Cardiac muscle cell (in vitro differentiated cells and primary cell): Measurements from ENCODE around the gene ARHGAP6. TPM values are rescaled to one million over a fixed set of nuclear protein-coding genes. Genes with fewer than 3 reads are reported as not detected.

Experiments
- DNase-seq, 2 donors: peaks; one replicate each; pipeline versions ENCODE4 v3.0.0 to v3.0.0-alpha.2; 2010 to 2017; ENCODE audit warnings: low read depth in 1 of 2, low spot score in 1 of 2
- H3K27ac ChIP-seq: fragments of 200-600 bp; sonication (generic); 2 replicates; pipeline ENCODE4 v1.5.1; 2016
- H3K27me3 ChIP-seq: fragments of 200-600 bp; sonication (generic); 2 replicates; pipeline ENCODE4 v1.6.0; 2016; ENCODE audit warnings: control low read depth
- H3K36me3 ChIP-seq: fragments of 200-600 bp; sonication (generic); 2 replicates; pipeline ENCODE4 v1.5.1; 2016; ENCODE audit warnings: control low read depth
- H3K4me1 ChIP-seq: fragments of 200-600 bp; sonication (generic); 2 replicates; pipeline ENCODE4 v1.8.1; 2017; ENCODE audit warnings: low read depth, mild to moderate bottlenecking, mixed run types
- H3K4me3 ChIP-seq: fragments of 200-600 bp; sonication (generic); 2 replicates; pipeline ENCODE4 v1.5.1; 2016; ENCODE audit warnings: mild to moderate bottlenecking
- H3K9me3 ChIP-seq: fragments of 200-600 bp; sonication (generic); 2 replicates; pipeline ENCODE4 v1.5.1; 2017; ENCODE audit warnings: low read depth, mild to moderate bottlenecking, control low read depth
- CTCF ChIP-seq: IDR thresholded peaks from 2 replicates; pipeline ENCODE4 v1.5.1; 2012; ENCODE audit warnings: low read depth, mild to moderate bottlenecking, low read length
- polyA plus RNA-seq: library from polyadenylated mRNA; unstranded; fragments of >200 nt; fragmentation: Nextera tagmentation; extraction: Ambion mirVana; gene quantifications from 2 replicates; pipeline ENCODE4 v1.2.1, GENCODE V29; 2016
- total RNA-seq: library from RNA; depleted of rRNA; stranded (reverse); fragments of >200 nt; gene quantifications from 2 replicates; pipeline ENCODE4 v1.2.3, GENCODE V29; 2016

Gene ARHGAP6
- total and polyA plus RNA-seq, 2 experiments from 2014 or later, result 10.5 to 45.0 TPM

- peaks cover 30% of the 10 kb centered on the region for H3K4me1 ChIP-seq
- TF ChIP-seq CTCF, result peak; percentile 23
- DNase-seq, result no peak
- no peak overlapping the region for H3K27ac ChIP-seq
- no peaks in the 10 kb centered on the region for H3K9me3 ChIP-seq
- no peak overlapping the region for H3K4me3 ChIP-seq
- no peaks in the 10 kb centered on the region for H3K36me3 ChIP-seq
- H3K27me3 ChIP-seq, result no peaks in the 10 kb centered on the region
Measured at GRCh38 chrX:11558972-11559371, 106.7 kb downstream of the ARHGAP6 start.

GRCh38 chrX:11557120-11557519, 108.6 kb downstream of the ARHGAP6 start:
- no peaks in the 10 kb centered on the region for H3K9me3 ChIP-seq
- TF ChIP-seq CTCF, result no peak
- H3K36me3 ChIP-seq, result no peaks in the 10 kb centered on the region
- no peaks in the 10 kb centered on the region for H3K27me3 ChIP-seq
- H3K27ac ChIP-seq, result no peak overlapping the region
- no peak overlapping the region for H3K4me3 ChIP-seq
- H3K4me1 ChIP-seq, result peaks cover 13% of the 10 kb centered on the region
- peak in 1 of 2 donors; percentile 40 for DNase-seq

- Histone ChIP-seq H3K27ac (no peak overlapping the region), H3K27me3 (no peaks in the 10 kb centered on the region), H3K4me3 (no peak overlapping the region), H3K9me3 (no peaks in the 10 kb centered on the region), H3K36me3 (no peaks in the 10 kb centered on the region), H3K4me1 (peaks cover 3% of the 10 kb centered on the region)
- DNase-seq, result peak in 1 of 2 donors; percentile 52
- no peak for TF ChIP-seq CTCF
Measured at GRCh38 chrX:11555759-11556158, 110.0 kb downstream of the ARHGAP6 start.

GRCh38 chrX:11553594-11553993, 112.1 kb downstream of the ARHGAP6 start:
- no peak overlapping the region for H3K4me3 ChIP-seq
- TF ChIP-seq CTCF, result no peak
- DNase-seq, result no peak
- no peaks in the 10 kb centered on the region for H3K36me3 ChIP-seq
- no peaks in the 10 kb centered on the region for H3K27me3 ChIP-seq
- H3K4me1 ChIP-seq, result no peaks in the 10 kb centered on the region
- H3K9me3 ChIP-seq, result no peaks in the 10 kb centered on the region
- no peak overlapping the region for H3K27ac ChIP-seq

- Histone ChIP-seq H3K4me1 (no peaks in the 10 kb centered on the region), H3K9me3 (no peaks in the 10 kb centered on the region), H3K4me3 (no peak overlapping the region), H3K27ac (no peak overlapping the region), H3K27me3 (no peaks in the 10 kb centered on the region), H3K36me3 (no peaks in the 10 kb centered on the region)
- TF ChIP-seq CTCF, result no peak
- no peak for DNase-seq
Measured at GRCh38 chrX:11551151-11551550, 114.6 kb downstream of the ARHGAP6 start.

GRCh38 chrX:11546917-11547316, 118.8 kb downstream of the ARHGAP6 start:
- no peak for TF ChIP-seq CTCF
- no peaks in the 10 kb centered on the region for H3K27me3 ChIP-seq
- H3K9me3 ChIP-seq, result no peaks in the 10 kb centered on the region
- no peaks in the 10 kb centered on the region for H3K36me3 ChIP-seq
- H3K4me1 ChIP-seq, result no peaks in the 10 kb centered on the region
- H3K27ac ChIP-seq, result no peak overlapping the region
- no peak overlapping the region for H3K4me3 ChIP-seq
- no peak for DNase-seq
